GM21723 (cell line): ENCODE results near the gene ATAD2B.
A peak's percentile ranks its signal among the peaks of the same experiment; 100 is the strongest.

ENCODE experiments used
- ATAC-seq: cut with Tn5 transposase; IDR thresholded peaks from one replicate; pipeline ENCODE4 v1.9.1; 2021; ENCODE audit warnings: mild to moderate bottlenecking, moderate library complexity; ENCODE audit not compliant: unreplicated experiment

The ATAD2B gene

GRCh38 chr2:23915327-23915726 lies 11.6 kb downstream of the ATAD2B start:
- no peak for ATAC-seq

GRCh38 chr2:23912054-23912453 lies 14.9 kb downstream of the ATAD2B start:
- ATAC-seq = no peak

DNA sequence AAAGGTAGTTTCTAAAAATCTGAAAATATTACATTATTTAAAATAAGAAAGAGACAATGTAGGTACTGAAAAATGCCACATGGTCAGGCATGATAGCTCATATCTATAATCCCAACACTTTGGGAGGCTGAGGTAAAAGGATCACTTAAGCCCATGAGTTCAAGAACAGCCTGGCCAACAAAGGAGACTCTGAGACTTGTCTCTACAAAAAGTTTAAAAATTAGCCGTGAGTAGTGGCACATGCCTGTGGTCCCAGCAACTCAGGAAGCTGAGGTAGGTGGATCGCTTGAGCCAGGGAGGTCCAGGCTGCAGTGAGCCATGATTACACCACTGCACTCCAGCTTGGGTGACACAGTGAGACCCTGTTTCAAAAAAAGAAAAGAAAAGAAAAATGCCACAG lies 21.8 kb downstream of the ATAD2B start:
- ATAC-seq = no peak

DNA sequence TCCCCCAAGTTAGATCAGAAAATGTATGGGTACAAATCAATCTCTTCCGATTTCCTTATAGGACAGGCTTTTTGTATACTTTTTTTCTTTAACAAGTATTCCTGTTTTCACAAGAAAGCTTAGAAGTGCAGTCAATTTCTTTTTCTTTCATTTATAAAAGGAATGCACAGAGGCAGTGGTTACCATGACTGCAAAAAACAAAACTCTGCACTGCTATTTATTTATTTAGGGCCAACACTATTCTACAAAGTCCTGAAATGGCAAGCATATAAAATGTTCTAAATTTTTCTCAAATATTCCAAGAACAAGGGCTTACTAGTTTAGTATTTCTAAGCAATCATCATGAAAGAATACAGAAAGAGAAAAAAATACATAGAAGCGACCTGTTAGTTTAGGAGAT lies 22.2 kb downstream of the ATAD2B start:
- no peak for ATAC-seq

DNA sequence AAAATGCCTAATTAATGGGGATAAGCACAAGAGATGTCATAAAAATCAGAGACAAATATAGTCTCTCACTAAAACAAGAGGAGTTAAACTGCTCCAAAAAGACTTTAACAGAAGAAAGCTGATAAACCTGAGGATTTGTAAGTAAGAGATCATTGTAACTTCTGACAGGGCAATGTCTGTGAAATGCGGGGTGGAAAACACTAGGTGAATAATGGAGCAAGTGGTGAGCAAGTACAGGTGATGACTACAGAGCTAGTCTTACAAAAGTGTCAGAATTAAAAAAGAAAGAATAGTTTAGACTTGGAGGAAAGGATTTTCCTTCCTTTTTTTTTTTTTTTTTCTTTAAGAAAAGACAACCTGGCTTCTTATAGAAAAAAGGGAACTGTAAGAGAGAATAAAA lies 22.7 kb downstream of the ATAD2B start:
- ATAC-seq = no peak

- ATAC-seq = no peak
Measured at GRCh38 chr2:23903034-23903433, 23.9 kb downstream of the ATAD2B start.

DNA sequence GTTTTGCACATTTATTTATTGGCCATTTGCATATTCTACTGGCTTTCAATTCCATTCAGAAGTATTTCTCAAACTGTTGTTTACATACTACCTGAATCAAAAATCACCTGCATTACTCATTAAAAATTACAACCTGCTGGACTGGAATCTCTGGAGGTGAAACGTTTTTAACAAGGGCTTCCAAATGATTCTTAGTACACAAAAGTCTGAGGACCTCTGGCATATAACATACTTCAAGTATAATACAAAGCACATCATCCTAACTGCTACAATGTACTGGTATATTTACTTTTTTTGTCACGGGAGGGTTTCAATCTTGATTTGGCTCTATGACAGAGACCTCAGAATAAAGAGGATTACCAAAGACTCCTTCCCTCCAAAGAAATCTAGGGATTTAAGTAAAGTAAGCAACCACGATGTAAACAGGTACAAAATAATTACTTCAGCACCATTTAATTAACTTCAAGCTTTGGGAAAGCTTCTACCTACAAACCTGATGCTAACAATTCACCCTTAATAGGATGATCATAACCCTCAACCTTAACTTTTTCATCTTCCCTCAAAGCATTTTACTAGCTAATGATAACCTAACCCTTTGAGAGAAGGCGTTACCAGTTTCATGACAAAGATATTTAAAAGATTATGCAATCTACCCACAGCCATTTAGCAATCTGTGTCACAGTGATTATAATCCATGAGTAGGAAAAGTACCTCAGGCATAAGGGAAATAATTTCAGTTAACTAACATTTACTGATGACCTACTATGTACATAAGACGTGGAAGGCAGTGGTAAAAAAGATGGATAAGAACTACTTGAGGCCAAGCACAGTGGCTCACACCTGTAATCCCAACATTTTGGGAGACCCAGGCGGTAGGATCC lies 24.7 kb downstream of the ATAD2B start:
- no peak for ATAC-seq

DNA sequence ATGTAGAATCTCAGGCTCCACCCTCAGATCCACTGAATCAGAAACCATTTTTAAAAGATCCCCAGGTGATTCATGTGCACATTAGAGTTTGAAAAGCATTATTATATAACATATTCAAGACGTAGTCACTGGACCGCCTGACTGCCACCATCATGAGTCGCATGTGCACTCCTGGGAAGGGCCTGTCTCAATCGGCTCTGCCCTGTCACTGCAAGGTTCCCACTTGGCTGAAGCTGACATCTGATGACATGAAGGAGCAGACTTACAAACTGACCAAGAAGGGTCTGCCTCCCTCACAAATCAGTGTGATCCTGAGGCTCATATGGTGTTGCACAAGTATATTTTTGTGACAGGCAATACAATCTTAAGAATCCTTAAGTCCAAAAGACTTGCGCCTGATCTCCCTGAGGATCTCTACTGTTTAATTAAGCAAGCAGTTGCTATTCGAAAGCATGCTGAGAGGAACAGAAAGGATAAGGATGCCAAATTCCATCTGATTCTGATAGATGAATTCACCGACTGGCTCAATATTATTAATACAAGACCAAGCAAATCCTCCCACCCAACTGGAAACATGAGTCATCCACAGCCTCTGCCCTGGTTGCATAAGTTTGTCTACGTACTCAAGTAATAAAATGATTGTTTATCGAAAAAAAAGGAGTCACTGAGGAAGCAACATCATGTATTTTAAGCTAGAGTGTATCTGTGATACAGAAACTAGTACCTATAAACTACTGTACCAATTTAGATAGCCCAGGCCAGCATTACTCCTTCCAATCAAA lies 26.2 kb downstream of the ATAD2B start:
- ATAC-seq = no peak

- no peak for ATAC-seq
Measured at GRCh38 chr2:23900133-23900532, 26.8 kb downstream of the ATAD2B start.

GRCh38 chr2:23871206-23871605 lies 55.7 kb downstream of the ATAD2B start:
- no peak for ATAC-seq

DNA sequence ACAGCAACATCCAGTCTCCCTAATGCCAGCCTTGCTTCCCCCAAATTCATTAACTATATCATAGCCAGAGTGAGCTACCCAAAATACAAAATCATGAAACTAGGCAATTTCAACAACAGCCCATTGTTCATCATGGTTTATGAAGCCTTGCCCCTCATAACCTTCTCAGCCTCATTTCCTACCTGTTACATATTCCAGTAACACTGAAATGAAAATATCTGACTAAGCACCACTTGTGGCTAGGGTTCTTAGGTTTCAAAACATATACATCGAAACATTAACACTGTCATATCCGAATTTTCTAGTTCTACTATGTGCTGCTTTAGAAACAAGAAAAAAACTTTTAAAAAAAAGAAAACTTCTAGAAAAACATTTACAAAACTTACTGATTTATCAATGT lies 59.5 kb downstream of the ATAD2B start:
- no peak for ATAC-seq

GRCh38 chr2:23862716-23863426 lies 64.1 kb downstream of the ATAD2B start:
- no peak for ATAC-seq

- ATAC-seq = no peak
Measured at GRCh38 chr2:23861952-23862351, 65.0 kb downstream of the ATAD2B start.

- ATAC-seq = no peak
Measured at GRCh38 chr2:23859983-23860382, 66.9 kb downstream of the ATAD2B start.

DNA sequence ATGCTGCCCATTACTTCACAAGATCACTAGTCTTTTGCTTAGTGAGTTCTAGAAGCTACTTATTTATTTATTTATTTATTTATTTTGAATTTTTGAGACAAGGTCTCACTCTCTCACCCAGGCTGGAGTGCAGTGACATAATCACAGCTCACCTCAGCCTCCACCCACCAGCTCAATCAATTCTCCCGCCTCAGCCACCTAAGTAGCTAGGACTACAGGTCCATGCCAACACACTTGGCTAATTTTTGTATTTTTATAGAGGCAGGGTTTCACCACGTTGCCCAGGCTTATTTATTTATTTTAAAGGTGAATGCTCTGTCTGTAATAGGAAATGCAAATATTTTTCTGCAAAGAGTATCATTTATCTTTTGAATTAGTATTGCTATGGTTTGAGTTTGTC lies 67.7 kb downstream of the ATAD2B start:
- no peak for ATAC-seq

DNA sequence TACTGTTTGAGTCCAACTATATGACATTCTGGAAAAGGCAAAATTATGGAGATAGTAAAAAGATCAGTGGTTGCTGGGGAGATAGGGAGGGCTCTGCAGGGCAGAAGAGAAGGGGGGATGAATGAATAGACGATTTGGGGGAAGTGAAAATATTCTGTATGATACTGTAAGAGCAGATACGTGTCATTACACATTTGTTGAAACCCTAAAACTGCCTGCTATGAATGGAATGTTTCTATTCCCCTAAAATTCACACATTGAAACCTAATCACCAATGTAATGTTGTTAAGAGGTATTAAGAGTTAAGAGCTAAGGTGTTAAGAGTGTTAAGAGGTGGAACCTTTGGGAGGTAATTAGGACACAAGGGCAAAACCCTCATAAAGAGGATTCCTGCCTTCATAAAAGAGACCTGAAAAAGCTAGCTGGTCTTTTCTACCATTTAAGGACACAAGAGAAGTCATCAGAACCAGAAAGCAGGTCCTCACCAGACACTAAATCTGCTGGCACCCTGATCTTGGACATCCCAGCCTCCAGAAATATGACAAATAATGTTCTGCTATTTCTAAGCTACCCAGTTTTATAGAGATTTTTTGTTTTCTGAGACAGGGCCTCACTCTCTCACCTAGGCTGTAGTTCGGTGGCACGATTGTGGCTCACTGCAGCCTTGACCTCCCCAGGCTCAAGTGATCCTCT lies 76.2 kb downstream of the ATAD2B start:
- peak; percentile 88 for ATAC-seq

DNA sequence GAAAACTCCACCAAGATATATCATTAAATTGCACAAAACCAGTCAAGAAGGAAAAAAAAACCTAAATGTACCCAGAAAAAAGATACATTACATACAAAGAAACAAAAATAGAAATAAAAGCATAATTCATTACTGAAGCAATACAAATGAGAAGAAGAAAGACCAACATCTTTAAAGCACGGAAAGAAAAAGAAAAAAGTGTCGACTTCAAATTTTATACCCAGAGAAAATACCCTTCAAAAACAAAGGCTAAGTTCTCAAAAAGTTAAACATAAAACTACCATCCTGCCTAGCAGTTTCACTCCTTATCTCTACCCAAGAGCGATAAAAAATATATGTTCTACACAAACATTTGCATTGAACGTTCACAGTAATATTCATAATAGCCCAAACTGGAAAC lies 82.0 kb downstream of the ATAD2B start:
- ATAC-seq = no peak

DNA sequence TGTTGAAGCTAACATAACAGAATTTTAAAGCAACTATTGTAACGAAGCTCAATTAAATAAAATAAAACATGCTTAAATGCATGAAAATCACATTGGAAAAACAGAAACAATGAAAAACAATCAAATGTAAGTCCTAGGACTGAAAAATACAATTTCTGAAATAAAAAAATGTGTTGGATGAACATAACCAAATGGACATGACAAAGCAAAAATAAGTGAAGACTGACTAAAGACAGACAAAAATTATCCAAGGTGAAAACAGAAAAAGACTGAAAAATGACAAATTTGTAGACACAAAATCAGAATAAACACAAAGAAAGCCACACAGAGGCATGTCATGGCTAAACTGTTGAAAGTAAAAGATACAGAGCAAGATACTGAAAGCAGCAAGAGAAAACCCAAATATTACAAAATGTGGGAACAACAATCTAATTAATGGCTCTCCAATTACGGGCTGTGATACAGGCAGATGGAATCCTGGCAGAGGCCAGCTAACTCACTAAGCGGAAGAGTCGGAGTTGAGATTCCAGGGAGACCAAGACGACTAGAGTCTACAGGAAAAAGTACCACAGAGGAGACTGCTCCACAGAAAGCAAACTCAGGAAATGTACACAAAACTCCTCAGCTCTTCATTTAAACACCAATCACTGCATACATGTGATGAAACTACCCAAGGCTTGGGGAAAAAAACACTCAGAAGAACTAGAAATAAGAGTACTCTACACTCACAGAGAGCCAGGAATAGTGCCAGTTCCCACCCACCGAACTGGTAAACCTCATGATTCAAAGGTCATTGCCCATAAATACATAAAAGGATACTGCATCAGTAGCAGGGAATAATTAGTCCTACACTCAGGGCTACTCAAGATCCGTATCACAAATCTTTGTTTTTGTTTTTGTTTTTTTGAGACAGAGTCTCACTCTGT lies 83.6 kb downstream of the ATAD2B start:
- no peak for ATAC-seq

DNA sequence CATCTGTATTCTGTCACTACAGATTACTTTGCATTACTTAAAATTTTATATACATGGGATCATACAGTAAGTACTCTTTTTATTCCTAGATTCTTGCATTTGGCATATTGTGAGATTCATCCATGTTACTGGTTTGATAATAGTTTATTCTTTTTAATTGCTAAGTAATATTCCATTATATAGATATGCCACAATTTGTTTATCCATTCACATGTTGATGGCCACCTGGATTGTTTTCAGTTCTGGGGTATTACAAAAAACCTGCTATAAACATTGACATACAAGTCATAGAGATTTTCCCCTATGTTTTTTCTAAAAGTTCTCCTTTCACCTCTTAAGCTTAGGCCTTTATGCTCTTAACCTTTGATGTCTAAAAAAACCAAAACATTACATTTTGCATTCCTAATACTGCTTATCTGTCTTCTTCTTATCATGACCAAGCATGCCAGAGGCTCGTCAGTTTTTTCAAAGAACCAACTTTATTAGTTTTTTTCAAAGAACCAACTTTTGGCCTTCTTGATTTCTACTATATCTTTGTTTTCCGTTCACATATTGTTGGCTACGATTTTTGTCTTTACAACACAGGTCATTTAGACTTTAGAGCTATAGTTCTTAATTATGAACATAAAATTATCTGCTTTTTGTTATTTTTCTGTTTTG lies 86.9 kb downstream of the ATAD2B start:
- ATAC-seq = no peak
